ENCODE data around the gene CASP5.
A peak's percentile ranks its signal among the peaks of the same experiment; 100 is the strongest.
"Not testable (repeated sequence)": the region's sequence is repeated elsewhere in the genome, so short reads cannot be mapped to it uniquely, and the experiment has no call there.

Gene CASP5

DNA sequence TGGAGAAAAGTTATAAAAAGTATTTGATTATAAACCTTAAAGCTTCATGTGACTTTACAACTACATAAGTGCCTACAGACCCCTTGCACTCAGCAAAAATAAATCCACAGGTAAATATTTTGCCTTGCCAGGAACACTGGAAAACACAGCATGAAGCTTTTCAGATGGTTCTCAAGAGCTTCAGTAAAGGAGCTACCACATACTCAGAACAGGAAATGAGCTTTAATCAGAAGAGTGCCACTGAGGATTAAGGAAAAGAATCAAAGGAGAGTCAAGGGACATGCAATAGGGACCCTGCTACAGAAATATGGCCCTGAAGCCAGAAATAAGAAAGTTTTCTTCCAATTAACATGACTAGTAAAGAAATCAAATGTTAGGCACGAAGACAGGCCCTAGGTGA, 10.8 kb upstream of the CASP5 start:
- DNase-seq (ENCODE audit: low read depth in 2 of 2) = no peak

DNA sequence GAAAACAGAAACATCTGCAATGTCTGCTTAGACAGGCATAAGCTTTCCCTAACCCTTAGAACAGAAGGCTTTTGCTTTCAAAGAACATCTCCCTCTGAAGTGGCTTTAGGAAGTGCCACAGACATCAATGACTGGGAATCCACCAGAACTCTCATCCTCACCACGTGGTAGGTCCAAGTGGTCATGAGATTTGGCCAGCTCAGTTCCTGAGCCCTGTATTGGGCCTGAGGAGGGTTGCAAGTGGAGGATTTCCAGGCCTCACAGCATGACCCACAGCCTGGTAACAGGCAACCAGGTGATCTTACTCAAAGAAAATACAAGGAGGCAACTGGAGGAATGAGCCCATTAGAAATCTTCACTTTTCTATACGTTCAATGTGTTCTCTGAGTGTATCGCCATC, 10.4 kb upstream of the CASP5 start:
- no peak for DNase-seq (ENCODE audit: low read depth in 2 of 2)

DNA sequence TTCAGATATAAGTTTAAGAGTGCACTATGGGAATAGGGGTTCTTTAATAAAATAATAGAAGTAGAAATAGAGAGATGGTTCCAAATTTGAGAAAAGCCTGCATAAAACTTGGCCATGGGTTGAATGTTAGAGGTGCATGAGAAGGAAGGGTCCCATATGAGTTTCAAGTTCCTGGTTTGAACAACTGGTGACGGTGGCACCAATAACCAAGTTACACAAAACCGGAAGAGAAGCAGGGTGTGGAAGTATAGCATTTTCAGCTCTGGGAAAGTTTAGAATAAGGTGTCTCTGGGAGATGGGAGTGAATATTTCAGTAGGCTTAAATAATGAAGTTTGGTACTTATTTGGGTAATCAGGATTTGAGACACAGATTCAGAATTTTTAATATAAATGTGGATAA, 9.5 kb upstream of the CASP5 start:
- no peak for DNase-seq (ENCODE audit: low read depth in 2 of 2)

- no peak for DNase-seq (ENCODE audit: low read depth in 2 of 2)
Measured at GRCh38 chr11:105027678-105028077, 4.7 kb upstream of the CASP5 start.

- no peak for DNase-seq (ENCODE audit: low read depth in 2 of 2)
Measured at GRCh38 chr11:105024394-105024793, 1.4 kb upstream of the CASP5 start.

DNA sequence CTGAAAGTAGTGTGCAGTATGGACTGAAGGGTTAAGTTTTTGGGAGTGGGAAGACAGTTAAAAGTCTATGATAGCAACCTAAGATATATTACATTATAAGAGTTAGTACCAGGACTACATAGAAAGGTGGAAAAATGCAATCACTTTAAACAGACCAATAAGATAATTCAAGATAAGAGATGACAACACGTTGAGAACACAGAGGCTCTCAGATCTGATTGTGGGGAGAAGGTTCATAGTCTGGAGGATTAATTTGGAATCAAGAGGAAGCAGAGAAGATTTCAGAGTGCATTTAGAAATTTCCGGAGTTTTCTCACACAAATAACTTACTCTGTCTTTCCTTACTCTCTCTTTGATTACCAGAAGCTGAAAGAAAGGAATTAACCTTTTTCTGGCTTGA, 441 bp downstream of the CASP5 start:
- no peak for DNase-seq (ENCODE audit: low read depth in 2 of 2)

DNA sequence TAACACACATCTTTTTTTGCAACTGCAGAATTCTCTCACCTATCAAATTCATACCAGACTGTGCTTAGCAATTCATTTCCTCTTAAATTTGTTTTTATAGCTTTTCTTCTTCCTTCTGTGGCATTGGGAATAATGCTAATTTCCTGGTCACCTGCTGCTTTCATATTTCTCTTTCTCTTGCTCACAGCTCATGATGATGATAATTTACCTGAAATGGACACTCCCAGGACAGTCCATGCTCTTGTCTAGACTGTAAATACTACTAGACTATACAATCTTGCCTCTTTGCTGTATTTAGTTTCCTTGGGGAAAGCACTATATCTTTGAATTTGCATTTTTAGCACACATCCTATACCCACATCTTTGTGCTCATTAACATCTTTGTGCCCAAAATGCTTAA, 15.5 kb downstream of the CASP5 start:
- no peak for DNase-seq (ENCODE audit: low read depth in 2 of 2)

DNA sequence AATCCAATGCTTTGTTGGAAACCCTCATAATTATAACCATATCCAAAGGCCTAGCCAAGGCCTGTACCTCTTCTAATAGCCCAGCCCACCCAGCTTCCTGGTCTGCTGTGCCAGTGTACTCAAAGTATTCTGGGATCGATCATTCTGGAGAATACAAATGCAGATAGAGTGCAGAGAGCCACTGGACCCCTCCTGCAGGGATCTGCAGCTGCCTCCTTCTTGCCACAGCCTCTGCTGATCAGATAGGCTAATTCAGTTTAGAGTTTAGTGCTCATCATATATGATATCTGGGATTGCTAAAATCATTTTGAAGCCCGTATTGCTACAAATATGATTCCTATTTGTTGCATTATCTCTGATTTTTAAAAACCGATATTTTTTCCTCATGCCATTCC, 17.5 kb downstream of the CASP5 start:
- DNase-seq (ENCODE audit: low read depth in 2 of 2) = no peak

DNA sequence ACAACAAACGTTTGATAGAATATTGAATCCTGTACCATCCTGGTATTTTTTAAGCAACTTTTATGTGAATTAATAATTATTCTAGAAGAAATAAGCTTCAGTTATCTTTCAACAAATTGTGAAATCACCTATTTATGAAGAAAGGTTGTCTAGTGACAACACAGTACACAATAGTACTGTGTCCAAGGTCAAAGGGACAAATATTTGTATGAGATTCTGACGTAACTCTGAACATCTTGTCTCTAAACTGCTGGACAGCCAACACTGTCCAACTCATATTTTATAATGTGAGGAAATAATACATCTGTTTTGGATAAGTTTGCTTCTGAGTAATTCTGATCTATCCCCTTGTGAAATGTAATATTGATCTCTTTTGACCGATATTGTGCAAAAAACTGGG, 18.9 kb downstream of the CASP5 start:
- DNase-seq (ENCODE audit: low read depth in 2 of 2) = no peak

DNA sequence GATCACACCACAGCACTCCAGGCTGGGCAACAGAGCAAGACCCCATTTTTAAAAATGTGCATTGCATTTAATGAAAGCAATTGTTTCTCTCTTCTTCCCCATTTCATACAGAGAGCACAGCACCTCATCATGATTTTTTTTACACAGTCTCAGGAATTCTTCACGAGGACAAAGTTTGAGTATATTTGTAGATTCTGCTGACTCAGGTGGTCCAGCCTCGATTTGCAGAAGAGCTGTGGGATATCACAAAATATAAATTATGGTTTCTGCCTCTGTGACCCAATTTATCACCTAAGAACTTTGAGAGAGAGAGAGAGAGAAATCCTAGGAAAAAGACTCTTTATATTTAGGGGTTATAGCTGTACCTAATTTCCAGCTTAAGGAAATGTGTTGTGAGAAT, 19.8 kb downstream of the CASP5 start:
- DNase-seq (ENCODE audit: low read depth in 2 of 2) = no peak

- peak; percentile 21 to 23 for DNase-seq (ENCODE audit: low read depth in 2 of 2)
Measured at GRCh38 chr11:105000797-105001196, 22.2 kb downstream of the CASP5 start.

DNA sequence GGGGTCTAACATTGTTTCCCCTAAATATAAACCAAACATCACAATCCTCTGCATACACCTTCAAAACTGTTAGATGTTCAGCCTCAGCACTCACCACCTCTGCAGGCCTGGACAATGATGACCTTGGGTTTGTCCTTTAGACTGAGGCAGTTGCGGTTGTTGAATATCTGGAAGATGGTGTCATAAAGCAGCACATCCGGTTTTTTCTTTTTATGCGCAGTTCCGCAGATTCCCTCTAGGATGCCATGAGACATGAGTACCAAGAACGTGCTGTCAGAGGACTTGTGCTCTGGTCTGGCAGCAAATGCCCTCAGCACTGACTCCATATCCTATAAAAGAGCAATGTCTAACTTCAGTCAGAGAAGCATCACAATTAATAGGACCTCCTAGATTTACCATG, 22.8 kb downstream of the CASP5 start:
- DNase-seq (ENCODE audit: low read depth in 2 of 2) = no peak

GRCh38 chr11:104999721-105000120, 23.2 kb downstream of the CASP5 start:
- no peak for DNase-seq (ENCODE audit: low read depth in 2 of 2)

DNA sequence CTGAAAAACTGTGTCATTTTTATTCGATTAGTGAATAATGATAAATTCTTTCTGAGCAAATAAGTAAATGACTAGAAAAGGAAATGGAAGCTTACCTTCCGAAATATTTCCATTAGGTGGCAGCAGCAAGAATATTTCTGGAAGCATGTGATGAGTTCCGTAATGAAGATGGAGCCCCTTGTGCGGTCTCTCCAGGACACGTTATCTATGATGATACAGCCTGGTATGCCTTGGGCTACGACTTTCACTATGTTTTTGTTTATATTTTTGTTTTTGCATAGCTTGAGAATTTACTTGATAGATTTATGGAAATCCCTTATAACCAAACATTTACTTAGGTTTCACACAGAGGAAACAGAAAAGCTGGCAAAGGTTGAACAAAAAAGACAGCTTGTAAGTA, 25.7 kb downstream of the CASP5 start:
- DNase-seq (ENCODE audit: low read depth in 2 of 2) = no peak

- no peak for DNase-seq (ENCODE audit: low read depth in 2 of 2)
Measured at GRCh38 chr11:104995001-104995408, 28.0 kb downstream of the CASP5 start.

- DNase-seq (ENCODE audit: low read depth in 2 of 2) = no peak
Measured at GRCh38 chr11:104992781-104993180, 30.2 kb downstream of the CASP5 start.

DNA sequence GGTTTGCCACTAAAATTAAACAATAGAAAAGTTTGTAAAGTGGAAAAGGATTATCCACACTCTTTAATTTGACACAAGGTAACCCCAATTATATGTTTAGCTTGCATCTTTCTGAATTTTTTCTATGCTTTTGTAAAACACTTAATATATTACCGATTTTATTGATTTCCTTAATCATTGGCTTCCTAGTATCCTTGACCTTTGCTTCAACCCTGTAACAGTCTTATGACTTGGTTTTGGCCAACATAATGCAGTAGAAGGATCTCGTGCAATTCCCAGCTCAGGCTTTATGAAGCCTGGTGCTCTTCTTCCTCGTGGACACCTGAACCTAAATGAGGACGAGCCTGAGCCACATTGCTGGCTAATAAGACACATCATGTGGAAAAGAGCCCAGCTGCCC, 31.0 kb downstream of the CASP5 start:
- no peak for DNase-seq (ENCODE audit: low read depth in 2 of 2)

- no peak for DNase-seq (ENCODE audit: low read depth in 2 of 2)
Measured at GRCh38 chr11:104984808-104985207, 38.2 kb downstream of the CASP5 start.

DNA sequence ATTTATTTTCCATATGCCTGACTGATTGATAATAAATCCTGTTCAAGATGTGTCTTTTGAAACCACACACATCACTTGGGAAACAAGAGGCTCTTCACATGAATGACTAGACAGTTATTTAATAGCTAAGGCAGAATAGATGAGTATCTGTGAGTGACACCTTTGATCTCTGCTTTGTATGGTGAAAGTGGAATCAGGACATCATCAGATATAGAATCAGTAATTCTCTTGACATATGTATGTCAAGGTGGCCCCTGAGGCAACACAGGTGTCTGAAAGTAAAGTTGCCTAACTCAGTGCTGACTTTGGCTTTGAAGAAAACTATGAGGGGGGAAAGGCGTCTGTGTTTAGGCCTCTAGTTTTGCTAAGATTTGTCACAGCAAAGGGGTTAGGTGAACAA, 43.1 kb downstream of the CASP5 start:
- DNase-seq (ENCODE audit: low read depth in 2 of 2) = no peak

GRCh38 chr11:104973616-104974015, 49.4 kb downstream of the CASP5 start:
- no peak for DNase-seq (ENCODE audit: low read depth in 2 of 2)

DNA sequence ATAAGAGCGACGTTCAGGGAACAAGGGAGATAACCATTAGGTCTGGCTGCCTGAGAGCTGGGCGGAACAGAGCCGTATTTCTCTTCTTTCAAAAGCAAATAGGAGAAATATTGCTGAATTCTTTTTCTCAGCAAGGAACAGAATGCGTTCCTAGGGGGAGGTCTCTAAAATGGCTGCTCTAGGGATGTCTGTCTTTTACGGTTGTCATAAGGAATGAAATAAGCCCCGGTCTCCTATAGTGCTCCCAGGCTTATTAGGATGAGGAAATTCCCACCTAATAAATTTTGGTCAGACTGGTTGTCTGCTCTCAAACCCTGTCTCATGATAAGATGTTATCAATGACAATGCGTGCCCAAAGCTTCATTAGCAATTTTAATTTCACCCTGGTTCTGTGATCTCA, 50.0 kb downstream of the CASP5 start:
- DNase-seq (ENCODE audit: low read depth in 2 of 2) = not testable (repeated sequence)

GRCh38 chr11:104970756-104971155, 52.2 kb downstream of the CASP5 start:
- DNase-seq (ENCODE audit: low read depth in 2 of 2) = no peak

- DNase-seq (ENCODE audit: low read depth in 2 of 2) = no peak
Measured at GRCh38 chr11:104968856-104969776, 53.9 kb downstream of the CASP5 start.

- no peak for DNase-seq (ENCODE audit: low read depth in 2 of 2)
Measured at GRCh38 chr11:104968355-104968855, 54.6 kb downstream of the CASP5 start, which contains the start of gene CASP4. Gene CASP4, minus strand, starts transcription at chr11:104968574. Its CDS starts 49 bp downstream, at chr11:104968525.

Measured in stimulated activated CD8-positive, alpha-beta memory T cell treated with anti-CD3 and anti-CD28 coated beads, Interleukin-2, amount 100 ng/mL, for 48 hours (primary cell).